ENCODE measurements around the gene PLPP3.

PLPP3 gene

GRCh38 chr1:56526571-56527174 is 52.7 kb downstream of the PLPP3 start:
- TF ChIP-seq, protein P1, sequence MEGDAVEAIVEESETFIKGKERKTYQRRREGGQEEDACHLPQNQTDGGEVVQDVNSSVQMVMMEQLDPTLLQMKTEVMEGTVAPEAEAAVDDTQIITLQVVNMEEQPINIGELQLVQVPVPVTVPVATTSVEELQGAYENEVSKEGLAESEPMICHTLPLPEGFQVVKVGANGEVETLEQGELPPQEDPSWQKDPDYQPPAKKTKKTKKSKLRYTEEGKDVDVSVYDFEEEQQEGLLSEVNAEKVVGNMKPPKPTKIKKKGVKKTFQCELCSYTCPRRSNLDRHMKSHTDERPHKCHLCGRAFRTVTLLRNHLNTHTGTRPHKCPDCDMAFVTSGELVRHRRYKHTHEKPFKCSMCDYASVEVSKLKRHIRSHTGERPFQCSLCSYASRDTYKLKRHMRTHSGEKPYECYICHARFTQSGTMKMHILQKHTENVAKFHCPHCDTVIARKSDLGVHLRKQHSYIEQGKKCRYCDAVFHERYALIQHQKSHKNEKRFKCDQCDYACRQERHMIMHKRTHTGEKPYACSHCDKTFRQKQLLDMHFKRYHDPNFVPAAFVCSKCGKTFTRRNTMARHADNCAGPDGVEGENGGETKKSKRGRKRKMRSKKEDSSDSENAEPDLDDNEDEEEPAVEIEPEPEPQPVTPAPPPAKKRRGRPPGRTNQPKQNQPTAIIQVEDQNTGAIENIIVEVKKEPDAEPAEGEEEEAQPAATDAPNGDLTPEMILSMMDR (IDR thresholded peaks at IDR 0.05): no peak

DNA sequence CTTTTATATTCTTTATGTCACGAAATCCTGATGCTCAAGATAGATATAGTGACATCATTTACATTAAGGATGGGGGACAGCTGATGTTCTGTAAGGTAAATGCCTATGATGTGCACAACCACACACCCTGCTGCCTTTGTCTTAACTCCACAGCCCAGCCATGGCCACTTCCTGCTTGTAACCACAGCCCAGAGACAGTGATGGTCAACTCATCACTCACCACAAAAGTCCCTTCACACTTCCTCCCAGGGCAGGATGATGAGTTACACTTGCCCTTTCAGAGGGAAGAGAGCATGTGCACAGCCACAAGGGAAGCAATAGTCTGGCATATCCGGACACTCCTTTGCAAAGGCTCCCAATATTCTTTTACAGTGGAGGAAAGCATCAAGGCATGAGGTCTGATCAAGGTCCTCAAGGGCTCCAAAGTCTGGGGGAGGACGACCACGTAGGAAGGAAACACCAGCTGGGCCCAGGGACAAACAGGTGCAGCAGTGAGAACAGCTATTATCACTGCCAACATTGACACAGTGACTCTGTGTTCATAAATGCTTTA is 53.8 kb downstream of the PLPP3 start:
- TF ChIP-seq, protein P1 (IDR thresholded peaks at IDR 0.05): no peak

- TF ChIP-seq, protein P1 (IDR thresholded peaks at IDR 0.05): no peak
Measured at GRCh38 chr1:56524263-56524662, 55.1 kb downstream of the PLPP3 start.

GRCh38 chr1:56522680-56523079 is 56.7 kb downstream of the PLPP3 start:
- TF ChIP-seq, protein P1 (IDR thresholded peaks at IDR 0.05): no peak

DNA sequence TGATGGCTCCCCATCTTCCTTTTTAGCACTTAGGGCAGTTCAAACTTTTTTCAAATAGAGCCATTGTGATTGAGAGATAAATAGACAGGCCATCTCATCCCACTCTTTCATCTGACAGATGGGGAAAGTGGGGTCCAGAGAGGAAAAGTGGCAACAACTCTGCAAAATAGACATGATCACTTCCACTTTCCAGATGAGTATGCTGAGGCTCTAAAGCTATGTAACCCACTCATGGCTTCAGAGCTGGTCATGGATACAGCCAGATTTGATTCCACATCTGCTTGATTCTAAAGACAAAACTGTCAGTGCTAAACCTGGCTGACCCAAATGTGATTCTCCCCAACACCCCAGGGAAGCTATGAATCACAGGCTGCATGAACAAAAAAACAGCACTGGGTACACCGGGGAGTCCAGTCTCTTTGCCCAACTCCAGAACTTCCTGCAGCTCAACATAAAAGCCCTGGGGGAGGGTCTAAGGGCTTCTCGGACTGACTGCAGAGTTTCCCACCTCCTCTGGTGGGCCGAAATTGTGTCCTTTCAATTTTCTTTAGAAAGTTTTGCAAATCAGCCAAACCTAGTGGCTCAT is 59.3 kb downstream of the PLPP3 start:
- TF ChIP-seq, protein P1 (IDR thresholded peaks at IDR 0.05): no peak

DNA sequence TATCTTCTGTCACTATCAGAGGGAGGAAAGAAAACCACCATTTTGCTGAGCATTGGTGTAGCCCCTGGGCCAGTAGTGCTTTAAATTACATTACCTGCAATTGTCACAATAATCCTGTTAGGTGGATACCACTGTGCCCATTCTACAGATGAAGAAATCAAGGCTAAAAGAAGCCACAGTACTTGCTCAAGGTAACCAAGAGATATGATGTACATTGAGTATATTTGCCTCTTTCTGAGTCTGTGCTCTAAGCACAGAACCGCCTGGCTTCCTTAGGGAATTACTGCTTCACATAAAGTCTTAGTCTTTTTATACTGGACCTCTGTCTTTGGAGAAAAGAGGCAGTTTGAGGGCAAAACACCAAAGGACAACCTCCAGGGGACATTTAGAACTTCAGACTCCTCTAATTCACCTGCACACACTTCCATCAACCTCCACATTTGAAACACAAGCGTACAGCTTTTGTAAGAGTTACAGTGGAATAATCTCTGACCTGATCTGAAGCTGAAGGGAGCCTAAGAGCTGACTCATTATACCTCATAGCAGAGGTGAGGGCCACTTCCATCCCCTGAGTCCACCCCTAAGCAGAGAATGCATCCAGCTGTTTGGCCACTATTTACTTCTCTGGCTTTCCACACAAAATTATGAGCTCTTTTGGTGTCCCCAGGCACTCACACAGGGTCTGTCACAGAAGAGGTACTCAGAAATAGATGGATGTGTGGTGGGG is 61.8 kb downstream of the PLPP3 start:
- TF ChIP-seq, protein P1 (IDR thresholded peaks at IDR 0.05): no peak

DNA sequence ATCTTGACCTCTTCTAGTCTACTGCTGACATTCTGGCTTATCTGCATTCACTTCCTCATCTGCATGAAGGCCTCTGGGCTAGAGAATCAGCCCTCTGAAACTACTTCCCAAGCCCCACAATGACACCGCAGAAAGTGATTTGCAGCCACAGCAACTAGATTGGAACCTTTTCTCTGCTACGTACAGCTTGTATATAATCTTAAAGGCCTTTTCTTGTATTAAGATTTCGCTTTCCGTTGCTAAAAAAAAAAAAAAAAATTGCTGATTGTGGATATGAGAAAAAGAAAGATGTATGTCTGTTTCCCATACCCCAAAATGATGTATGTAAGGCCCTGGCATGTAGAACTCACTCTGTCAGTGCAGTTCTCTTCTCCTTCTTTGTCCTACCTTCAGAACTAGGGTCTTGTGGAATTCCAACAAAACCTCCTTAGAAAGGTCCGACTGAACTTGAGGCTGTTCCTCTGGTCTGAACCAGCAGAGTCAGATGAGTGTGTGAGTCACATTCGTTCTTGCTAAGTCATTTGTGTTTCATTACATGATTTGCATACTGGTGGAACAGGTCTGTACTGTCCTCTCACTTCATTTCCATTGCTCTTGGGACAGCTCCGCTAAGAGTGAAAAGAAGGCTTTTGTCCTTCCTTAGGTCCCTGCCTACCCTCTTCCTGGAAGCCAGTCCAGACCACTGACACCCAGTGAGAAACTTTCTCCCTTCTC is 62.7 kb downstream of the PLPP3 start:
- TF ChIP-seq, protein P1 (IDR thresholded peaks at IDR 0.05): no peak

Data from LNCAP (cell line).